Thyroid gland (tissue), 4 donors: ENCODE measurements around the gene SMNDC1. TPM values are rescaled to one million over a fixed set of nuclear protein-coding genes. Genes with fewer than 3 reads are reported as not detected.

ENCODE experiments used
- DNase-seq, 2 donors: peaks; one replicate each; pipeline ENCODE4 v3.0.0-alpha.2; 2019
- H3K27ac ChIP-seq, 3 donors: fragments of 200-600 bp; sonication (generic); 1 replicate in 2 of 3; 2 replicates in 1 of 3; pipeline ENCODE4 v1.5.1; 2016 to 2019; ENCODE audit warnings: mild to moderate bottlenecking in 1 of 3, moderate library complexity in 1 of 3
- H3K27me3 ChIP-seq: fragments of 200-600 bp; sonication (generic); one replicate; pipeline ENCODE4 v1.5.1; 2019
- H3K36me3 ChIP-seq, 2 donors: fragments of 200-600 bp; sonication (generic); one replicate each; pipeline ENCODE4 v1.5.1; 2016 to 2019
- H3K4me1 ChIP-seq, 2 donors: fragments of 200-600 bp; sonication (generic); one replicate each; pipeline ENCODE4 v1.5.1; 2017 to 2019
- H3K4me3 ChIP-seq, 3 donors: fragments of 200-600 bp; sonication (generic); replicated peaks in 1 of 3; 1 replicate in 2 of 3; 2 replicates in 1 of 3; pipeline ENCODE4 v1.5.1; 2016; ENCODE audit warnings: mild to moderate bottlenecking in 1 of 3
- H3K9me3 ChIP-seq: fragments of 200-600 bp; sonication (generic); one replicate; pipeline ENCODE4 v1.5.1; 2017
- CTCF ChIP-seq, 6 experiments: fragments of 200-600 bp in 3 of 6; fragments of 450-650 bp in 3 of 6; sonication (generic) in 3 of 6; IDR thresholded peaks; one replicate each; pipeline ENCODE4 v1.5.1; 2016 to 2019; ENCODE audit warnings: antibody characterized with exemption in 6 of 6, mild to moderate bottlenecking in 2 of 6, inconsistent platforms in 1 of 6, moderate library complexity in 1 of 6
- POLR2A ChIP-seq, 2 donors: fragments of 450-650 bp; IDR thresholded peaks; one replicate each; pipeline ENCODE4 v1.6.1; 2017; ENCODE audit warnings: antibody characterized with exemption in 2 of 2, mild to moderate bottlenecking in 2 of 2, moderate library complexity in 1 of 2
- WGBS, 2 donors: methylation state at CpG; one replicate each; pipeline ENCODE4 v1.1.5; 2017; 5-methylcytosine and 5-hydroxymethylcytosine counted together
- intact Hi-C: fragments of 100-400 bp; cut with DNase I; formaldehyde crosslinking; loops from one replicate; pipeline ENCODE4 v1.15.1; 2023
- total RNA-seq, 4 donors: library from RNA; depleted of rRNA; stranded (reverse); fragments of >200 nt; gene quantifications; one replicate each; pipeline ENCODE4 v1.2.3, GENCODE V29; 2016

Gene SMNDC1
- total RNA-seq, 4 donors from 2014 or later, result 12.3 to 16.3 (median 13.5) TPM

GRCh38 chr10:110330675-110331074 is 26.0 kb upstream of the SMNDC1 start:
- Histone ChIP-seq H3K27ac (no peak overlapping the region), H3K36me3 (no peaks in the 10 kb centered on the region), H3K4me1 (peaks cover 0 to 1% of the 10 kb centered on the region in 2 donors), H3K27me3 (no peaks in the 10 kb centered on the region), H3K4me3 (no peak overlapping the region), H3K9me3 (no peaks in the 10 kb centered on the region)
- intact Hi-C loops, result no loop called here
- TF ChIP-seq CTCF (IDR thresholded peaks at IDR 0.05), result no peak
- no peak for TF ChIP-seq POLR2A (IDR thresholded peaks at IDR 0.05)
- 92 to 94% methylated on average over 6 of the region's 6 CpGs for WGBS, 2 donors
- no peak for DNase-seq

DNA sequence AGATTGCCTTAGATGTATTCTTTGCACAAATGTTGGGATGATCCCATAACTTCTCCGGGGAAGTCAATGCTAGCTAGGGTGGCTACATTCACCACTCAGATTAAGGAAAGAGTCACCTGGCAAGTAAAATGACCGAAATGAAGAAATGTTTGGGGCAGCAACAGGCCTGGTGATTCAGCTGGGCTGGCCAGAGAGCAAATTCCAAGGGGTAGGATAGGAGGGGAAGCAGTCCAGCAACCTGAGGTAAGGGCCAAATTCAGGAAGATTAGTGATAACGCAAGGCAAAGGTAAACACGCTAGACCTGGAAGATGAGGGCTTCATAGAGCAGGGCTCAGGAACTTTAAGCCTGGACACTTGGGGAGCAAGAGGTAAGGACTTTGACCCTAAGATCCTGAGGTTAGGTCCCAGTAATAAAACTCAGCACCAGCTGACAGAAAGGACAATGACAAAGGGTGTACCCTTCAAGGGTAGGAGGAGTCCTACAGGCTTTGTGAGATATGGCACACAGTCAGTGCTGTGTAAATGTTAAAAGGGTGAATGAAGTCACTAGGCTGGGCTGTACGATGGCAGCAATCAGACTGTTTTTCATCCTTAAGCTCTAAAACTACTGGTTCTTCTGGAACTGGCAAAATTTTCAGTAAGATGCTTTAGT is 22.7 kb upstream of the SMNDC1 start:
- TF ChIP-seq CTCF (IDR thresholded peaks at IDR 0.05) (no peak), POLR2A (IDR thresholded peaks at IDR 0.05) (no peak)
- Histone ChIP-seq H3K27me3 (no peaks in the 10 kb centered on the region), H3K27ac (no peak overlapping the region), H3K4me3 (no peak overlapping the region), H3K9me3 (no peaks in the 10 kb centered on the region), H3K36me3 (no peaks in the 10 kb centered on the region), H3K4me1 (no peaks in the 10 kb centered on the region)
- intact Hi-C loops, result no loop called here
- 90 to 91% methylated on average over 5 of the region's 5 CpGs for WGBS, 2 donors
- no peak for DNase-seq

DNA sequence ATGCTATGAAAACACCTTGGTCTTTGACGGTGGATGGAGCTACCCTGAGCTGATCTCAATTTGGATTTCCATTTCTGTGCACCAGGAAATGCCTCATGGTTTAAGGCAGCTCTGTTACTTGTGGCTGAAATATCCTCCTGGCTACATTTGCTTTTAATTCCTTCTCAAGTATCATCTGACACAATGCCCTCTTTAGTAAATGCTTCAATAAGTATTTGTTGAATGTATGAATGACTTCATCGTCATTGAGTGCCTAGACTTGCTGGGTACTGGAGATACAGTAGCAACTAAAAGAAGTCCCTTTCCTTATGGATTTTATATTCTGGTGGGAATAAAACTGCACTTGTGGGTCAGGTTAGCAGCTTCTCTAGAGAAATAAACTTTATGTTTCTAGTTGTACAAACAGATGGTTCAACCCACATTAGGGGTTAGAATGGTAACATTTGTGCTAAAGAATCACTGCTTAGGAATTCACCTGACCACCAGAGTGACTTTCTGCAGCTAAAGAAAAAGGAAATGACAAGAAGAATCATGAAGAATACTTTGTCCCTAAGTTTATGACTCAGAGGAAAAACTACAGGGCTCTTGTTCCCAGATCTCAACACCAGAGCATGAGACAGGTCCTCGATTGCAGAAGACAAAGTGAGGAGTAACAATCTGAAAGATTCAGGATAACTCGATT is 21.8 kb upstream of the SMNDC1 start:
- no peaks in the 10 kb centered on the region for H3K9me3 ChIP-seq
- WGBS, 2 donors, result 80 to 84% methylated on average over 4 of the region's 4 CpGs
- H3K4me3 ChIP-seq, result no peak overlapping the region
- no peaks in the 10 kb centered on the region for H3K27me3 ChIP-seq
- H3K4me1 ChIP-seq, result no peaks in the 10 kb centered on the region
- TF ChIP-seq POLR2A (IDR thresholded peaks at IDR 0.05) (no peak), CTCF (IDR thresholded peaks at IDR 0.05) (no peak)
- DNase-seq, result no peak
- H3K36me3 ChIP-seq, result no peaks in the 10 kb centered on the region
- no peak overlapping the region for H3K27ac ChIP-seq
- intact Hi-C loops, result no loop called here

- Histone ChIP-seq H3K9me3 (no peaks in the 10 kb centered on the region), H3K27me3 (no peaks in the 10 kb centered on the region), H3K27ac (no peak overlapping the region), H3K36me3 (no peaks in the 10 kb centered on the region), H3K4me3 (no peak overlapping the region), H3K4me1 (no peaks in the 10 kb centered on the region)
- TF ChIP-seq POLR2A (IDR thresholded peaks at IDR 0.05) (no peak), CTCF (IDR thresholded peaks at IDR 0.05) (no peak)
- 54 to 58% methylated on average over 3 of the region's 3 CpGs for WGBS, 2 donors
- intact Hi-C loops, result no loop called here
- no peak for DNase-seq
Observed at GRCh38 chr10:110324805-110325280, 20.1 kb upstream of the SMNDC1 start.

GRCh38 chr10:110324201-110324804 is 19.6 kb upstream of the SMNDC1 start:
- no peaks in the 10 kb centered on the region for H3K4me1 ChIP-seq
- no peaks in the 10 kb centered on the region for H3K27me3 ChIP-seq
- no peaks in the 10 kb centered on the region for H3K36me3 ChIP-seq
- DNase-seq, result no peak
- intact Hi-C loops, result no loop called here
- no peak overlapping the region for H3K4me3 ChIP-seq
- no peak for TF ChIP-seq CTCF (IDR thresholded peaks at IDR 0.05)
- TF ChIP-seq POLR2A (IDR thresholded peaks at IDR 0.05), result no peak
- no peaks in the 10 kb centered on the region for H3K9me3 ChIP-seq
- H3K27ac ChIP-seq, result no peak overlapping the region
- WGBS, 2 donors, result 59 to 62% methylated on average over 5 of the region's 5 CpGs
